Measurements from ENCODE around the gene B4GALT5. TPM values are rescaled to one million over a fixed set of nuclear protein-coding genes. Genes with fewer than 3 reads are reported as not detected.
A peak's percentile ranks its signal among the peaks of the same experiment; 100 is the strongest.

B4GALT5 gene
- total RNA-seq, 3 donors from 2014 or later = 16.8 to 33.8 (median 22.1) TPM

GRCh38 chr20:49587111-49587570, 126.5 kb downstream of the B4GALT5 start:
- Histone ChIP-seq H3K4me3 (no peak overlapping the region), H3K36me3 (no peaks in the 10 kb centered on the region), H3K4me1 (no peaks in the 10 kb centered on the region), H3K9me3 (no peaks in the 10 kb centered on the region), H3K27ac (peak overlapping the region in 1 of 2 donors; percentile 46), H3K27me3 (no peaks in the 10 kb centered on the region)
- TF ChIP-seq CTCF (IDR thresholded peaks at IDR 0.05) = no peak
- TF ChIP-seq POLR2A (IDR thresholded peaks at IDR 0.05) = no peak
- TF ChIP-seq POLR2AphosphoS5 (IDR thresholded peaks at IDR 0.05) = peak in 2 of 3 donors; percentile 17 to 77
- intact Hi-C loops (cut with DNase I; ENCODE audit: low total_unique reads) = no loop called here
- no peak for DNase-seq (ENCODE audit: low spot score in 2 of 2)

- H3K4me3 ChIP-seq = no peak overlapping the region
- no peak for DNase-seq (ENCODE audit: low spot score in 2 of 2)
- no peaks in the 10 kb centered on the region for H3K36me3 ChIP-seq
- no peaks in the 10 kb centered on the region for H3K4me1 ChIP-seq
- no peaks in the 10 kb centered on the region for H3K9me3 ChIP-seq
- peak overlapping the region in 1 of 2 donors; percentile 60 for H3K27ac ChIP-seq
- no peaks in the 10 kb centered on the region for H3K27me3 ChIP-seq
- TF ChIP-seq POLR2A (IDR thresholded peaks at IDR 0.05) = no peak
- TF ChIP-seq POLR2AphosphoS5 (IDR thresholded peaks at IDR 0.05) = no peak
- no peak for TF ChIP-seq CTCF (IDR thresholded peaks at IDR 0.05)
- intact Hi-C loops (cut with DNase I; ENCODE audit: low total_unique reads) = no loop called here
Observed at GRCh38 chr20:49585585-49586245, 128.0 kb downstream of the B4GALT5 start.

GRCh38 chr20:49584418-49585382, 129.0 kb downstream of the B4GALT5 start:
- Histone ChIP-seq H3K9me3 (no peaks in the 10 kb centered on the region), H3K36me3 (no peaks in the 10 kb centered on the region), H3K27ac (peak overlapping the region; percentile 33 to 60), H3K27me3 (no peaks in the 10 kb centered on the region), H3K4me3 (no peak overlapping the region), H3K4me1 (no peaks in the 10 kb centered on the region)
- intact Hi-C loops (cut with DNase I; ENCODE audit: low total_unique reads) = no loop called here
- DNase-seq (ENCODE audit: low spot score in 2 of 2) = no peak
- TF ChIP-seq POLR2A (IDR thresholded peaks at IDR 0.05) = no peak
- no peak for TF ChIP-seq POLR2AphosphoS5 (IDR thresholded peaks at IDR 0.05)
- TF ChIP-seq CTCF (IDR thresholded peaks at IDR 0.05) = no peak

- Histone ChIP-seq H3K4me1 (no peaks in the 10 kb centered on the region), H3K4me3 (no peak overlapping the region), H3K27me3 (no peaks in the 10 kb centered on the region), H3K9me3 (no peaks in the 10 kb centered on the region), H3K27ac (peak overlapping the region; percentile 33 to 60), H3K36me3 (no peaks in the 10 kb centered on the region)
- intact Hi-C loops (cut with DNase I; ENCODE audit: low total_unique reads) = no loop called here
- DNase-seq (ENCODE audit: low spot score in 2 of 2) = peak; percentile 48 to 69
- TF ChIP-seq POLR2AphosphoS5 (IDR thresholded peaks at IDR 0.05) = peak in 2 of 3 donors; percentile 93 to 97
- TF ChIP-seq POLR2A (IDR thresholded peaks at IDR 0.05) = no peak
- peak in 1 of 3 donors; percentile 3 for TF ChIP-seq CTCF (IDR thresholded peaks at IDR 0.05)
Observed at GRCh38 chr20:49583669-49584417, 129.8 kb downstream of the B4GALT5 start.

All from breast epithelium (tissue), 4 donors.